DMS153 treated with DMSO at 0.1 percent for 48 hours (cell line): ENCODE data around the gene BCAS3.

ENCODE experiments used
- DNase-seq: peaks from one replicate; lab custom pipeline; 2025; ENCODE audit not compliant: unreplicated experiment; lab: John Stamatoyannopoulos, UW

Gene BCAS3

DNA sequence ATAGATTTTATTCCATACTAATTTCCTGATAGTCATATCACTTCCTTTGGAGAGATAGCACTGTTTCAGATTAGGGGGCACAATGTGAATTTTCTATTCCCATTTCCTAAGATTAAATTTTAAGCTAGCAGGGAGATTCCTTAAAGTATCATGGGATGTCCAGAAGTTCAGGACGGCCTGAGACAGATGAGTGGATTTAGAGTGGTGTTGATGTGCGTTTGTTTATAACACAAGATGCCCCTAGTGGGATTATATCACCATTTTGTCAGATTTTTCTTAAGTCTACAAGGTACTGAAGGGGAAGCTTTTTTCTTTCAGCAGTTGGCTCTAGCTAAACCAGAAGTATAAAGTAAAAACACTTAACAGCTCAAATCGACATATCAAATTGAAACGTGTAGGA lies 538.4 kb downstream of the BCAS3 start:
- no peak for DNase-seq

DNA sequence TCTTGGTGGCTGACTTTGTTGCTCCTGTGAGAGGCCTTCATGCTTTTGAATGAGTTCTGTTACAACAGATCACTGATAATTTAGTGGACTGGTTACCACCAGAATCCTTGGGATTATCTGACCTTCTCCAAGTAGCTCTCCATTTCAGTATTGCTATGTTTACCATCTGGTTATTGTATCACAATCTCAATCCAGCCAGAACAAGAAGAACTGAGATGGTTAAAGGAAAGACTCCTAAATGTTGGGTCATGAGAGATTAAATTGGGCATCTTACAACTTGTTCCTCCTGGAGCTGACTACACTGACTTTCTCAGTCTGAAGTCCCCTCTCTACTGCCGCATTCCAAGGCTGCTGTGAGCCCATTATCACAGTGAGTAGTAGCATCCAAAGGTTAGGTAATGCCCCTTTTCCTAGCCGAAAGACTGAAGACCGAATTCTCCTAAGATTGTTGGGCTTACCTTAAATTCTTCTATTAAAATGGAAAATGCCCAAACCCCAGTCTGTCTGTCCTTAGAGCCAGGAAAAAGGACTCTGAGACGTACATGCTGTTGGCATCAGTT lies 540.3 kb downstream of the BCAS3 start:
- no peak for DNase-seq

DNA sequence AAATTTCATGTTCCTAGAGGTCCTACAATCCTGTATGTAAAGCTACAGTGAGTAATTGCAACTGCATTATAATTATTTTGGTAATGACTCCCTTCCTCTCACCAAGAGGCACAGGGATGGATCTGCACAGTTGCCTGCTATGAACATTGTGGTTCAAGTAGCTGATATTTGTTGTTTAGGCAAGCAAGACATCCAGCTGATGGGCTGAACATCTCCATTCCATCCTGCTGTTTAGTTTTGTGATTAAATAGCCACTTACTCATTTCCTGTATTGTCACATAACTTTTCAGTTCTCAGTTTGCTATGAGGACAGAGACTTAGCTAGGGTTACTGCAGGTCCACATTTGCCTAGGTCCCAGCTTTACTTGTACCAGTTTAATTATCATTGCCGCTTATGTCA lies 540.8 kb downstream of the BCAS3 start:
- DNase-seq: no peak

DNA sequence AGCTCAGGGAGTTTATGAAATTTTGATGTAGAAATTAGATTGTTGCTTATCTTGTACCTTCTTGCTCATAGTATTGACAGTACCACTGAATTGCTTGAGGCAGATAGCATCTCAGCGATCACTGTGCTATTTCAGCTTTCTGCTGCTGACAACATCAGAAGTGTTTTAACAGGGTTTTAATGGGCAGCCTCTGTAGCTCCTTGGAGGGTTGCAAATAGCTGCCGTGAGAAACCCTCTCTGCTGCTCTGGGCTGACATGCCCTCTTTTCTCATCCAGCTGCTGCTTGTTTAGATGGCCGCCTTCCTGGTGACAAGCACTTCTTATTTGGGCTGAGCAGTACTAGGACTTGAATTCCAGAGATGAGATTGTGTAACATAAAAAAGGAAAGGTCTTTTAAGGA lies 541.8 kb downstream of the BCAS3 start:
- DNase-seq: no peak

DNA sequence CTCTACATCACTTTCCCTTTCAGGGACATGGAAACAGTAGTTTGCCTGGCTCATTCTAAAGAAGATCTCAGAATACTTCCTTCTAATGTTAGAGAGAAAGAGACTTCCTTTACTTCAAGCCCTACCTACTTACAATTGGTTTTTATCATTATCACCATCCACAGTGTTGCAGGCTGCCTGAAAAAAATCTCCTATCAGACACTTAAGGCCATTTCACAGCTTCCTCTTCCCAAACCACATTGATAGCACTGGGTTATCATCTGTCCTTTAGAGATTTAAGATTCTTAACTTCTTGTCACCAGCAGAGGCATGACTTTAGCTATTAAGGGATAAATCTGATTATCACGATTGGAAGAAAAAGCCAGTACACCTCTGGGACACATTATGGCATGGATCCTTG lies 543.5 kb downstream of the BCAS3 start:
- no peak for DNase-seq

DNA sequence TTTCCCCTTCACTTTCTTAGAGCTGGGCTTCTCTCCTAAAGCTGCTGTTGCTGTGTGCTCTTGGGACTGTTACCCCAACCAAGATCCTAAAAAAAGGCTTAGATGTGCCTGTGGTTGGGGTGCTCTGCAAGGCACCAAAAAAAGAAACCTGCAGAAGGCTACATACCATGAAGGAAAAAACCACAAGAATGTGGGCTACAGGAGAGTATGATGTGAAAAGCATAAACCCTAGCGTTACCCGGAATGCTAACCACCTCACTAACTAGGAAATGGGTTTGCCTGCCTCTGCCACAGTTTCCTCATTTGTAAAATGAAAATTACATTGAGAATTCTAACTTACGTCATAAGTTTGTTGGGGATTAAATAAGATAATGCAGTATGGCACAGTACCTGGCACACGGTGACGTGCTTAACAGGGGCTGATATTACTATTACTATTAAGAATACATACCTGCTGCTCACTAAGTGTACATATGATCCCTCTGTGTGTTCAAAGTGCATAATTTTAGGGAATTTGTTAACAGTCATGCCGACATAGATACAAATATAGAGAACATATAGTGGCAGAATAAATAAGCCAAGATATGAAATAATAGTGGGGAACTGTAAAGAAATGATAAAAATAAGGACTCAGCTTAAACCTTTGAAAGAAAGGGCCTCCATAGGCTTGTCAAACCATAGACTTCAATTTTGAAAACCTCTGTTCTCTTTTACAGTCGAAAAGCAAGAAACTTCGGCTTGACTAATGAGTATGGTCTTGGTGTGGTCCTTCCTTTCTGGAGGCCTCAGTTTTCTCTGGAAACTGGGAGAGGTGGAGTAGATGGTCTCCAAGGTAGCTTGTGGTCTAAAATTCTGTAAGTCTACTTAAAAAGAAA lies 544.2 kb downstream of the BCAS3 start:
- no peak for DNase-seq

DNA sequence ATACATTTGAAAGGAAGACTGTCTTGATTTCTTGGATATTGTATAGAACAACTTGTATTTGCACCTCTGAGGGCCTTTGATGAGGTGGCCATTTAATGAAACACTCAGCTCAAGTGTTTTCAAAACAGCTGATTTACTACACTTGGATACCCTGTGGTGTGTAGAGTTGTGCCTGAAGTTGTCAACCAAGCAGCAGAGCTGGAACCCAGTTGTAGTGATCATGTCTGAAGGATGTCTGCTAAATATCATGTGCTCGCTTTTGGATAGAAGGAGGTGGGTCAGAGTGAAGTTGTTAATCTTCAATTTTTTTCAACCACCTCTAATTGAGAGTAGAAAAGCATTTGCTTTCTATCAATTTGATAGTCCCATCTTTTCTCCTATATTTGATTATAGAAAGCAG lies 546.1 kb downstream of the BCAS3 start:
- no peak for DNase-seq

DNA sequence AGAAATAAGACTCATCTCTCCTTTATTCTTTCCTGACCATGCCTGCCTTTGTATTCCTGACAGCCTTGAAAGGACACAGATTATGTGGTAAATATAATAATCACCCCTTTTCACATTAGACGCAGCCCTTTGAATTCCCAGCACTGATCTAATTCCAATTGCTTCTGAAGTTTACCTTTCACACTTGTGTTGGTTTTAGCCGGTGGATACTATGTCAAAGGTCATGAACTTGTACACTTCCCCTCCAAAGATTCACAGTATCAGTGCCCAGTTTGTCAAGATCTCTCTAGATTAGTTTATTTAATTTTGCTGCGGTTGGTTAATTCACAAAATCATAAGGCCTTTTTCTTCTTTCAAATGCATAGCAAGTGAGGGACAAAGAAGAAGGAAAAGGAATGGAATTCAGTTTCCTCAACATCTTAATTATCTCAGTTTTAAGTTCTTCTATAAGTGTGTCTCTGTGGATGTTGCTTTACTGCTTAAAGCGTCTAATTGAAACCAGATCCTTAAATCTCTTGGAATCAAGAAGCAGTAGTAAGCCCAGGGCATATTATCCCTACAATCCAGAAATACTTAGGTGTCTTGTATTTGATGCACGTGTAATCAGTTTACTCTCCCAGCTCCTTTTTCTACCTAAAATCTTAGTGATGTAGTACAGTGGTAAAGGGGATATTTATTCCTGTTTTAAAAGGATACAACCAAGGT lies 547.7 kb downstream of the BCAS3 start:
- no peak for DNase-seq

DNA sequence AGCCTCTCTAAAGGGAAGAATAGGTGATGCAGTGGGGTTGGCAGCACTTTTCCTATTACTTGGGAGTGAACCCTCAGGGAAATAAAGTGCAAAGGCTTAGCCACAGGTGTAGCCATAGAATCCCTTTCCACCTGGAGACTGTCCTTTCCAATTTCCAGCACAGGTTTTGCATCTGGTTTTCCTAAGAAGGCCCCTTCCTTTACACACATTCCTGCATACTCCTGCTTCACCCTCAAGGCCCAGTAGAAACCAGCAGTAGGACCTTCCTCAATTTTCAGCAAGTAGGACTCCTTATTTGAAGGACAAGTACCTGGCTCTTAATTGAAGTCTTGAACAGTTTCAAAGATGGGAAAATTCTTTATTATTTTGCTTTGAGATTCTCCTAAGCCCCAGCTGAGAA lies 550.2 kb downstream of the BCAS3 start:
- DNase-seq: no peak

DNA sequence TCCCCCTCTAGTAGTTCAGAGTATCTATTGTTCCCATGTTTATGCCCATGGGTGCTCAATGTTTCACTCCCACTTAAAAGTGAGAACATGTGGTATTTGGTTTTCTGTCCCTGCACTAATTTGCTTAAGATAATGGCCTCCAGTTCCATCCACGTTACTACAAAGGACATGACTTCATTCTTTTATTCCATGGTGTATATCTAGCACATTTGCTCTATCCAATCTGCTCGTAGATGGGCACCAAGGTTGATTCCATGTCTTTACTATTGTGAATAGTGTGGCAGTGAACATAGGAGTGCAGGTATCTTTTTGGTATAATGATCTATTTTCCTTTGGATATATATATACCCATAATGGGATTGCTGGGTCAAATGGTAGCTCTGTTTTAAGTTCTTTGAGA lies 552.8 kb downstream of the BCAS3 start:
- DNase-seq: no peak

DNA sequence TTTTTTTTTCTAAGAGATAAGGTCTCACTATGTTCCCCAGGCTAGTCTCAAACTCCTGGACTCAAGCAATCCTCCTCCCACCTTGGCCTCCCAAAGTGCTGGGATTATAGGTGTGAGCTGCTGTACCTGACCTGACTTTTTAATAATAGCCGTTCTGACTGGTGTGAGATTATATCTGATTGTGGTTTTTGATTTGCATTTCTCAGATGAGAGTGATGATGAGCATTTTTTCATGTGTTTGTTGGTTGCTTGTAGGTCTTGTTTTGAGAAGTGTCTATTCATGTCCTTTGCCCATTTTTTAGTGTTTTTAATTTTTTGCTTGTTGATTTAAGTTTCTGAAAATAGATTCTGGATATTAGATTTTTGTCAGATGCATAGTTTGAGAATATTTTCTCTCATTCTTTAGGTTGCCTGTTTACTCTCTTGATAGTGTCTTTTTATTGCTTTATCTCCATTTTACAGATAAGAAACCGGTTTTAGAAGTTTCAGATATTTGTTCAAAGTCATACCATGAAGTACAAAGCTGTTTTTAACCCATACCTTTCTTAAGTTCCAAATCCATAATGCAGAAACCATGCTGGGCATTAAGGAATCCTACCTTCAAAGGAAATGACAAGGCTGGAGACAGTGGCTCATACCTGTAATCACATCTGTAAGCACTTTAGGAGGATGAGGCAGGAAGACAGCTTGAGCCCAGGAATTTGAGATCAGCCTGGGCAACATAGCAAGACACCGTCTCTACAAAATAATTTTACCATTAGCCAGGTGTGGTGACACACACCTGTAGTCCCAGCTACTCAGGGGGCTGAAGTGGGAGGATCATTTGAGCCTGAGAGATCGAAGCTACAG lies 553.5 kb downstream of the BCAS3 start:
- DNase-seq: no peak

DNA sequence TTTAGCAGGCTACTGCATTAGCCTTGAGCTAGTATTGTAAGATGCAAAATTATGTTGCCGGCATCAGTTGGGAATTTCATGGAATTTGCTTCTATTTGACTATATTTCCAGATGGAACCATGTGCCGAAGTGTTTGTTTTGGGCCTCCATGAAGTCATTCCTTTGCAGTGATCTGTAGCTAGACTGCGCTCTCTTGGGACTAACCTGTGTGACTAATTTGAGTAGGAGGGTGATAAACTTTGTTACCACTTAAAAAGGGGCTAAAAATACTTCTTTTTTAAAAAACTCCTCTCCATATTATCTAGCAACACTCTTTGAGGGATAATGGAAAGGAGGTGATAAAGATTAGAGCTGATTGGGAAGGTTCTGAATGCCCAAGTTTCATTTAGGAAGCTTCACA lies 555.2 kb downstream of the BCAS3 start:
- no peak for DNase-seq

DNA sequence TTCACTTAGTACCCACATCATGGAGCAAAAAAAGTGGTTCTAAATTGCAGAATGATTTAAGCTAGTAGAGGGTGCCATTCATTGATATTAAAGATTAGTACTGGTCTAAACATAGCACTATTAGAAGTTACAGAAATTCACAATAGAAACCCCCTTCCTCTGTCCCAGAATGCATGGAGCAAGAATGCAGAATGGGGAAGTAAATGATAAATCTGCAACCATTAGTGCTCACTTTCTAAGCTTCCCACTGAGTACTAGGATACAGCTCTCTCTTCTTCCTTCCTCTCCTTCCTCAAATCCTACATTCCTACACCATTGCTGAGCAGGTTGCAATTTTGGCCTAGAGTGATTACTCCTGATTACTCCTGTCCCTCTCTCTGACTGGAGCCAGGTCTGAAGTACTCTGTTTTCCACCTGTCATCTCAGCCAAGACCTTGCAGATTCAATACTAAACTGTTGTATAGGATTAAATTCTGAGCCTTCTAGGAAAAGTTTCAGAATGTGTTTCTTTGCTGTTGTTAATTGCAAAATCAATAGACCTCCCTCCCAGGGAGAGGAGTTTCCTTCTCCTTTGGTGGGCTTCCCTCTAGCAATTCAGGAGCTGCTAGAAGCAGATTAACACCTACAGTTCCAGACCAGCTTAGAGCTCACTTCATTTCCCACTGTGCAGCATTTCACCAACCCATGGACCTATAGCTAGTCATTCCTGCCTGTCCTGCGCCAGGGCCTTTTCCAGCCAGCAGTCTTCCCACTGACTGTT lies 556.5 kb downstream of the BCAS3 start:
- DNase-seq: no peak

DNA sequence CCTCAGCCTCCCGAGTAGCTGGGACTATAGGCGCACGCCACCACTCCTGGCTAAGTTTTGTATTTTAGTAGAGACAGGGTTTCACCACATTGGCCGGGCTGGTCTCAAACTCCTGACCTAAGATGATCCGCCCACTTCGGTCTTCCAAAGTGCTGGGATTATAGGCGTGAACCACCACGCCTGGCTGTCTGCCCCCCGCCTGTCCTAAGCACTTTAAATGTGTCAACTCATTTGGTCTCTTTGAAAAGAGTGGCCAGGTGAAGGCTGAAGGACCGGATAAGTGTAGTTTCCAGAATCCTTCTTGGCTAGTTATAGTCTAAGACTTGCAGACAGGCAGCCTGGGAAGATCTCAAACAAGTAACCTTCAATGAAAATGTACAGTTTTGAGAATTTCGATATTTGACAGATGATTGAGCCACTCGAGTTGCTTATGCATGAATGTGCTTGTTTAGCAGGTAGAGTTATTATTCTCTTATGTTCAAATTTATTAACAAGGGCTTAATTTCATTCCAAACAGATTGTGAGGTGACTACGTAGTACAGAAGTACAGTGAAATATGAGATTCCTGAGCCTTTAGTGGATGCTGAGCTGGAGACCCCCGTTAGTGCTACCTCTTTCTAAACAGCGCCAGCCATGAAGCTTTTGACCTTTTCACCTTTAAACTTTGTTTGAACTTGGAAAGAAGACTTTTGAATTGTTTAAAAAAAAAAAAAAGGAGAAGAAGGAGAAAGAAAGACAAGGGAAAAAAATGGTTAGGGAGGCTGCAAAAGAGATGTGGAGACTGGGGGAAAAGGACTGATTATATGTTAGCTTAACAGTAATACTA lies 557.6 kb downstream of the BCAS3 start:
- no peak for DNase-seq

DNA sequence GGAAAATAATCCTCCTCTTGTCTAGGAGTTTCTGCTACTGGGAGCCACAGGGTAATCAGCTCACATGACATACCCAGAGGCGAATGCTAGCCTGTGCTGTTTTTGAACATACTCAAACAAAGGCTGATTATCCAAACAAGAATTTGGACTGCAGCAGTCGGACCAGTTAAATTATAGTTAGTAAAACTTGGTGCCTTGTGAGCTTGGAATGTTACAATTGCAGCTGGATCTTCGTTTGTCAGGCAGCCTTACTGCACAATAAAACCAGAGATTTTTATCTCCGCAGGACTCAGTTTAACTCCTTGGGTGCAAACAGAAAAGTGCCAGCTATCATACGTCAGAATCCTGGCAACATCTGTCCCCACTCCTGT lies 558.2 kb downstream of the BCAS3 start:
- DNase-seq: no peak

DNA sequence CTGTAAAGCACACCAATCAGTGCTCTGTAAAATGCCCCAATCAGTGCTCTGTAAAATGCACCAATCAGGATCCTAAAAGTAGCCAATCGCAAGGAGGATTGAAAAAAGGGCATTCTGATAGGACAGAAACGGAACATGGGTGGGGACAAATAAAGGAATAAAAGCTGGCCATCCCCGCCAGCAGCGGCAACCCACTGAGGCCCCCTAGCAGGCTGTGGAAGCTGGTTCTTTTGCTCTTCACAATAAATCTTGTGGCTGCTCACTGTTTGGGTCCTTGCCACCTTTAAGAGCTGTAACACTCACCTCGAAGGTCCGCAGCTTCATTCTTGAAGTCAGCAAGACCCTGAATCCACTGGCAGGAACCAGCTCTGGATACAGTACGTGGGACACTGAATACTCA lies 559.6 kb downstream of the BCAS3 start:
- no peak for DNase-seq

DNA sequence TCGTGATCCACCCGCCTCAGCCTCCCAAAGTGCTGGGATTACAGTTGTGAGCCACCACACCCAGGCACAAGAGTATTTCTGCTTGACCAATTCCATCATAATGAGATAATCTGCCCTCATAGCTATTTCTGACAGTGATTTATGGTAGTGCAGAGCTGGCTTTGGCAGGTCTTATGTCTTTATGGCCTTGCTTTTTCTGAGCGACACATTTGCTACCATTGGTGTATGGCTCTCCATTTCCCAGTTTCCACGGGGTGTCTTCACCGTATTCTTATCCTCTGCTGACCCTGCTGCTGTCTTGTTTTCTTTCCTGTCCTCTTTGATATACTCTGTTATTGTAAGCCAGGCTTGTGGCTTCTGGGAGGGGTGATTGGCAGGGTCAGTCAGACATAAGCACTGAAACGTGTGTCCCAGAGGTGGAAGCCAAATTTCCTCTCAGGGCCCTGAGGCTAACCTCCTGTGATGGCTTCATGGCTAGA lies 560.8 kb downstream of the BCAS3 start:
- DNase-seq: no peak

DNA sequence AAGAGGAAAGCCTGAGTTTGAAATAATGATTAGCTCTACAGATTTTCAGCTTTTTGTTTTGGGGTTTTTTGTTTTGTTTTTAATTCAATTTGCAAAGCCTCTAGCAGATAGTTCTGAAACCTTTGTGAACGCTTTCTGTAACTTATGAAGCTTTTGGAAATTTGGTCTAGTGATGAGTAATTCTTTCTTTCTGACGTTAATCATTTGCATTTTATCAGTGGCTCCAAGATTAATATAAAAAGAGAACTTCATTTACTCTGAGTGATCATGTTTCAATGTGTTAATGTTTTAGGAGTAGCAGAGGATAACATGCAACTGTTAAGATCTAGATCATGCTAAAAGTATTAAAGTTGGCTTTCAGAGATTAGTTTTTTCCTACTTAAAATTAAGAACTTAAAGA lies 561.7 kb downstream of the BCAS3 start:
- no peak for DNase-seq

DNA sequence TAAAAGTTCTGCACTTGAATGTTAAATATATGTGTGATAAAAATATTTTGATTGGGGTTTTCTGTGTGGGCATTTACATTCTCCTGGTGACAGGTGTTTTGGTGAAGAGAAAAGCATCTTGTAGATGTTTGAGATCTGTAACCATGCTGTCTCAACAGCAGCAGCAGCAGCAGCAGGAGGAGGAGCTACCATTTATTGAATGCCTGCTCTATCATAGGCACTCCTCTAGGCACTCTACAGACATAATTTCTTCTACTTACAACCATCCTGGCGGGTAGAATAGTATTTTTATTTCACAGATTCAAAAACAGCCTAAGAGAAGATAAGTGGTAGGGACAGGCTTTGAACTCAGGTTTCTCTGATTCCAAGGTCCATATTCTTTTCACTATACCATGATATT lies 562.3 kb downstream of the BCAS3 start:
- no peak for DNase-seq
